ENCODE results near the gene CDKAL1. TPM values are rescaled to one million over a fixed set of nuclear protein-coding genes. Genes with fewer than 3 reads are reported as not detected.

Gene CDKAL1
- polyA plus RNA-seq, 2 of the 4 experiments (the other 2 are of a cell fraction): 4.7 to 8.3 TPM

GRCh38 chr6:20746805-20747558 lies 212.7 kb downstream of the CDKAL1 start:
- FAIRE-seq: no peak
- peaks cover 18% of the 10 kb centered on the region for H3K4me1 ChIP-seq
- DNase-seq (ENCODE audit: low read depth in 1 of 2, low spot score in 1 of 2): no peak
- no peak overlapping the region for H3K27ac ChIP-seq
- TF ChIP-seq TFCP2L1 (CRISPR knock-in tag; IDR thresholded peaks at IDR 0.05) (no peak), FOSL2 (IDR thresholded peaks at IDR 0.05) (no peak), FOSL2 (CRISPR knock-in tag; IDR thresholded peaks at IDR 0.05) (no peak), BHLHE40 (IDR thresholded peaks at IDR 0.05; ENCODE audit: low read depth, low read length) (no peak), TP53 (CRISPR knock-in tag; IDR thresholded peaks at IDR 0.05) (no peak), SREBF2 (IDR thresholded peaks at IDR 0.05) (no peak), JUNB (IDR thresholded peaks at IDR 0.05) (no peak), POLR2AphosphoS2 (conservative IDR thresholded peaks at IDR 0.05; ENCODE audit: low read length) (no peak), MYC (IDR thresholded peaks at IDR 0.05; ENCODE audit: borderline replicate concordance, low read length) (no peak), E2F6 (IDR thresholded peaks at IDR 0.05; ENCODE audit: borderline replicate concordance, low read depth) (no peak), MAFK (IDR thresholded peaks at IDR 0.05; ENCODE audit: partially characterized antibody) (no peak), JUN (IDR thresholded peaks at IDR 0.05) (no peak), ZSCAN20 (CRISPR knock-in tag; IDR thresholded peaks at IDR 0.05) (no peak), HOXA7 (CRISPR knock-in tag; IDR thresholded peaks at IDR 0.05) (no peak), CEBPB (IDR thresholded peaks at IDR 0.05) (no peak), KDM5A (IDR thresholded peaks at IDR 0.05) (no peak), ZC3H11A (IDR thresholded peaks at IDR 0.05) (no peak)
- TF ChIP-seq, protein P1, sequence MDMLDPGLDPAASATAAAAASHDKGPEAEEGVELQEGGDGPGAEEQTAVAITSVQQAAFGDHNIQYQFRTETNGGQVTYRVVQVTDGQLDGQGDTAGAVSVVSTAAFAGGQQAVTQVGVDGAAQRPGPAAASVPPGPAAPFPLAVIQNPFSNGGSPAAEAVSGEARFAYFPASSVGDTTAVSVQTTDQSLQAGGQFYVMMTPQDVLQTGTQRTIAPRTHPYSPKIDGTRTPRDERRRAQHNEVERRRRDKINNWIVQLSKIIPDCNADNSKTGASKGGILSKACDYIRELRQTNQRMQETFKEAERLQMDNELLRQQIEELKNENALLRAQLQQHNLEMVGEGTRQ (IDR thresholded peaks at IDR 0.05): no peak
- TF ChIP-seq, protein P2, sequence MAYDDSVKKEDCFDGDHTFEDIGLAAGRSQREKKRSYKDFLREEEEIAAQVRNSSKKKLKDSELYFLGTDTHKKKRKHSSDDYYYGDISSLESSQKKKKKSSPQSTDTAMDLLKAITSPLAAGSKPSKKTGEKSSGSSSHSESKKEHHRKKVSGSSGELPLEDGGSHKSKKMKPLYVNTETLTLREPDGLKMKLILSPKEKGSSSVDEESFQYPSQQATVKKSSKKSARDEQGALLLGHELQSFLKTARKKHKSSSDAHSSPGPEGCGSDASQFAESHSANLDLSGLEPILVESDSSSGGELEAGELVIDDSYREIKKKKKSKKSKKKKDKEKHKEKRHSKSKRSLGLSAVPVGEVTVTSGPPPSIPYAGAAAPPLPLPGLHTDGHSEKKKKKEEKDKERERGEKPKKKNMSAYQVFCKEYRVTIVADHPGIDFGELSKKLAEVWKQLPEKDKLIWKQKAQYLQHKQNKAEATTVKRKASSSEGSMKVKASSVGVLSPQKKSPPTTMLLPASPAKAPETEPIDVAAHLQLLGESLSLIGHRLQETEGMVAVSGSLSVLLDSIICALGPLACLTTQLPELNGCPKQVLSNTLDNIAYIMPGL (CRISPR knock-in tag; IDR thresholded peaks at IDR 0.05; ENCODE audit: borderline replicate concordance): no peak
- 85% methylated on average over 6 of the region's 6 CpGs for WGBS (ENCODE audit: missing lambda C conversion rate)
- ATAC-seq: no peak
- ChIA-PET POLR2A (no interaction called here), CTCF (no interaction called here)
- H3K4me2 ChIP-seq: no peak overlapping the region
- 0 out of 3 replicates have a peak, but pooled peaks cover 7% of the 10 kb centered on the region for H3K9me3 ChIP-seq
- H3K4me3 ChIP-seq: no peak overlapping the region

DNA sequence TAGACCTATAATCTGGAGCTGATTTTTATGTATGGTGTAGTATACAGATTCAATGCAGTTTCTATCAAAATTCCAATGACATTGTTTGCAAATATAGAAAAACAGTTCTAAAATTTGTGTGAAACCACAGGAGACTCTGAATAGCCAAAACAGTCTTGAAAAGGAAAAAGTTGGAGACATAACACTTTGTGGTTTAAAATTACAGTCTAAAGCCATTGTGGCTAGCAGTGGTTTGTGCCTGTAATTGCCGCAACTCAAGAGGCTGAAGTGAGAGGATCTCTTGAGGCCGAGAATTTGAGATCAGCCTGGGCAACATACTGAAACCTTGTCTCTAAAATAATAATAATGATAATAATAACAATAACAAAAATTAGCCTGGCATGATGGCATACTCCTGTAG lies 213.7 kb downstream of the CDKAL1 start:
- ATAC-seq (no peak), FAIRE-seq (no peak), DNase-seq (ENCODE audit: low read depth in 1 of 2, low spot score in 1 of 2) (no peak)
- Histone ChIP-seq H3K9me3 (0 out of 3 replicates have a peak, but pooled peaks cover 7% of the 10 kb centered on the region), H3K4me3 (no peak overlapping the region), H3K4me1 (peaks cover 18% of the 10 kb centered on the region), H3K27ac (no peak overlapping the region), H3K4me2 (no peak overlapping the region)
- CTCF ChIA-PET: no interaction called here
- POLR2A ChIA-PET: interaction anchor here (0.6 kb wide), 1 partner anchor 175 kb away, joined by 5 read pairs; no protein-coding TSS in a partner anchor
- WGBS (ENCODE audit: missing lambda C conversion rate): 96% methylated on average over 2 of the region's 2 CpGs
- TF ChIP-seq, protein P3, sequence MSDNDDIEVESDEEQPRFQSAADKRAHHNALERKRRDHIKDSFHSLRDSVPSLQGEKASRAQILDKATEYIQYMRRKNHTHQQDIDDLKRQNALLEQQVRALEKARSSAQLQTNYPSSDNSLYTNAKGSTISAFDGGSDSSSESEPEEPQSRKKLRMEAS (IDR thresholded peaks at IDR 0.05): no peak
- TF ChIP-seq RARB (CRISPR knock-in tag; IDR thresholded peaks at IDR 0.05): no peak
- no peak for TF ChIP-seq ZFP36 (IDR thresholded peaks at IDR 0.05; ENCODE audit: borderline replicate concordance, partially characterized antibody)
- TF ChIP-seq, protein P4, sequence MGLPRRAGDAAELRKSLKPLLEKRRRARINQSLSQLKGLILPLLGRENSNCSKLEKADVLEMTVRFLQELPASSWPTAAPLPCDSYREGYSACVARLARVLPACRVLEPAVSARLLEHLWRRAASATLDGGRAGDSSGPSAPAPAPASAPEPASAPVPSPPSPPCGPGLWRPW (IDR thresholded peaks at IDR 0.05): no peak
- no peak for TF ChIP-seq CHD2 (IDR thresholded peaks at IDR 0.05; ENCODE audit: low read length, partially characterized antibody)
- TF ChIP-seq JUN (IDR thresholded peaks at IDR 0.05): no peak
- no peak for TF ChIP-seq POLR2A (IDR thresholded peaks at IDR 0.05; ENCODE audit: low read length)
